ENCODE measurements around the gene PVALEF.
"Not testable (repeated sequence)": the region's sequence is repeated elsewhere in the genome, so short reads cannot be mapped to it uniquely, and the experiment has no call there.

The PVALEF gene

DNA sequence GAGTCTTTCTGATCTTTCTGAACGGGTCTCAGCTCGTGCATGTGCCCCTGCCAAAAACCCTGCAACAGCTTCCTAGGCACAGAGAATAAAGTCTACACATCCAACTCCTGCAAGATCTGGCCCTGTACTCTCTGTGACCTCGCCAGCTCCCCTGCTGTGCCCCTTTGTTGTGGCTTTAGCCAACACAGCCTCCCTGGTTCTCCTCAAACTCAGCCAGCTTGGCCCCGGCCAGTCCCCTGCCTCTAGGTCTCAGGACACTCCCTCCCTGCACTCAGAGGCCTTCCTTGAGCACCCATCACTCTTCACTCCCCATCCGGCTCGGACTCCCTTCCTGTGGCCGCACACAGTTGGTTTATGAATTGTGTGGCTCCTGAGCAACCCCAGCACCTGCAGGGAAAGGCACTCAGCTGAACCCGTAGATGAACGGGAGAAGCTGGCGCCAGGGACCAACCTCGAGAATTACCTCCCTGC, 56.1 kb downstream of the PVALEF start:
- Mint-ChIP-seq H3K9me3 (no peaks in the 10 kb centered on the region), H3K4me1 (peaks cover 13 to 23% of the 10 kb centered on the region in 2 donors), H3K27ac (no peak overlapping the region), H3K36me3 (peaks cover 14 to 19% of the 10 kb centered on the region in 2 donors), H3K27me3 (no peaks in the 10 kb centered on the region), H3K4me3 (peak overlapping the region in 1 of 2 donors; percentile 88)
- DNase-seq (no peak), ATAC-seq (replicated peaks) (no peak)

- H3K36me3 Mint-ChIP-seq: peaks cover 8 to 13% of the 10 kb centered on the region in 2 donors
- H3K9me3 Mint-ChIP-seq: no peaks in the 10 kb centered on the region
- peaks cover 13 to 23% of the 10 kb centered on the region in 2 donors for H3K4me1 Mint-ChIP-seq
- no peaks in the 10 kb centered on the region for H3K27me3 Mint-ChIP-seq
- ATAC-seq (replicated peaks) (no peak), DNase-seq (no peak)
- H3K27ac Mint-ChIP-seq: peak overlapping the region; percentile 25
- H3K4me3 Mint-ChIP-seq: peak overlapping the region; percentile 64 to 88
Observed at GRCh38 chr17:81221842-81222619, 56.7 kb downstream of the PVALEF start.

DNA sequence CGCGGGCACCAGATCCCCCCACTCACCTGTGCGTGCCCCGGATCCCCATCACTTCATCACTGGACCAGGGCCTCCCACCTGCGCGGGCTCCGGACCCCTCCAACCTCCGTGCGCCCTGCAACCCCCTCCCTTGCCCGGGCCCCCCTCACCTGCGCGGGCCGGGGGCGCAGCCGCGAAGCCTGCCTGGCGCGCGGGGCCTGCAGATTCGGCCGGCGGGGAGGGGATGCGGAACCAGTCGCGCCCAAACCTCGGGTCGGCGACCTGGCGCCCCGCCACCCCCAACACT, 57.3 kb downstream of the PVALEF start:
- peaks cover 14 to 26% of the 10 kb centered on the region in 2 donors for H3K4me1 Mint-ChIP-seq
- no peaks in the 10 kb centered on the region for H3K27me3 Mint-ChIP-seq
- ATAC-seq (replicated peaks) (peak; percentile 1 to 5), DNase-seq (no peak)
- H3K4me3 Mint-ChIP-seq: peak overlapping the region; percentile 79 to 88
- H3K27ac Mint-ChIP-seq: no peak overlapping the region
- H3K9me3 Mint-ChIP-seq: no peaks in the 10 kb centered on the region
- H3K36me3 Mint-ChIP-seq: peaks cover 7 to 13% of the 10 kb centered on the region in 2 donors

GRCh38 chr17:81222906-81223761, 57.8 kb downstream of the PVALEF start, which contains the start of gene CEP131:
Gene CEP131, minus strand, starts transcription at chr17:81222965. Its CDS starts 2,909 bp downstream, at chr17:81220056.
- Mint-ChIP-seq H3K4me3 (peak within 1 kb of the TSS; percentile 84 to 88), H3K36me3 (peaks cover 10% of the 10 kb centered on the region in 2 donors), H3K4me1 (peaks cover 17 to 32% of the 10 kb centered on the region in 2 donors), H3K27ac (peak within 1 kb of the TSS; percentile 96), H3K27me3 (no peaks in the 10 kb centered on the region), H3K9me3 (no peaks in the 10 kb centered on the region)
- DNase-seq: peak; percentile 99
- peak; percentile 95 for ATAC-seq (replicated peaks)

- Mint-ChIP-seq H3K27ac (peak overlapping the region; percentile 96), H3K4me1 (peaks cover 22 to 38% of the 10 kb centered on the region in 2 donors)
Observed at GRCh38 chr17:81223762-81224130, 58.4 kb downstream of the PVALEF start.

GRCh38 chr17:81227630-81228029, 62.3 kb downstream of the PVALEF start:
- H3K4me3 Mint-ChIP-seq; DNase-seq; H3K27ac Mint-ChIP-seq; ATAC-seq (replicated peaks); H3K9me3 Mint-ChIP-seq; H3K27me3 Mint-ChIP-seq: not testable (repeated sequence)
- H3K4me1 Mint-ChIP-seq: peaks cover 26 to 36% of the 10 kb centered on the region in 2 donors
- peaks cover 18 to 24% of the 10 kb centered on the region in 2 donors for H3K36me3 Mint-ChIP-seq

More at GRCh38 chr17:81223762-81224130, 58.4 kb downstream of the PVALEF start:
- Mint-ChIP-seq H3K4me3 (peak overlapping the region; percentile 84 to 88), H3K27me3 (no peaks in the 10 kb centered on the region), H3K36me3 (peaks cover 10 to 12% of the 10 kb centered on the region in 2 donors), H3K9me3 (no peaks in the 10 kb centered on the region)
- ATAC-seq (replicated peaks) (peak; percentile 21 to 22), DNase-seq (no peak)

GRCh38 chr17:81228420-81228819, 63.1 kb downstream of the PVALEF start:
- H3K27ac Mint-ChIP-seq: peak overlapping the region; percentile 73
- H3K27me3 Mint-ChIP-seq: no peaks in the 10 kb centered on the region
- H3K9me3 Mint-ChIP-seq: no peaks in the 10 kb centered on the region
- ATAC-seq (replicated peaks): peak; percentile 87 to 89
- peak; percentile 55 for DNase-seq
- H3K4me1 Mint-ChIP-seq: peaks cover 25 to 33% of the 10 kb centered on the region in 2 donors
- no peak overlapping the region for H3K4me3 Mint-ChIP-seq
- H3K36me3 Mint-ChIP-seq: peaks cover 18 to 24% of the 10 kb centered on the region in 2 donors

DNA sequence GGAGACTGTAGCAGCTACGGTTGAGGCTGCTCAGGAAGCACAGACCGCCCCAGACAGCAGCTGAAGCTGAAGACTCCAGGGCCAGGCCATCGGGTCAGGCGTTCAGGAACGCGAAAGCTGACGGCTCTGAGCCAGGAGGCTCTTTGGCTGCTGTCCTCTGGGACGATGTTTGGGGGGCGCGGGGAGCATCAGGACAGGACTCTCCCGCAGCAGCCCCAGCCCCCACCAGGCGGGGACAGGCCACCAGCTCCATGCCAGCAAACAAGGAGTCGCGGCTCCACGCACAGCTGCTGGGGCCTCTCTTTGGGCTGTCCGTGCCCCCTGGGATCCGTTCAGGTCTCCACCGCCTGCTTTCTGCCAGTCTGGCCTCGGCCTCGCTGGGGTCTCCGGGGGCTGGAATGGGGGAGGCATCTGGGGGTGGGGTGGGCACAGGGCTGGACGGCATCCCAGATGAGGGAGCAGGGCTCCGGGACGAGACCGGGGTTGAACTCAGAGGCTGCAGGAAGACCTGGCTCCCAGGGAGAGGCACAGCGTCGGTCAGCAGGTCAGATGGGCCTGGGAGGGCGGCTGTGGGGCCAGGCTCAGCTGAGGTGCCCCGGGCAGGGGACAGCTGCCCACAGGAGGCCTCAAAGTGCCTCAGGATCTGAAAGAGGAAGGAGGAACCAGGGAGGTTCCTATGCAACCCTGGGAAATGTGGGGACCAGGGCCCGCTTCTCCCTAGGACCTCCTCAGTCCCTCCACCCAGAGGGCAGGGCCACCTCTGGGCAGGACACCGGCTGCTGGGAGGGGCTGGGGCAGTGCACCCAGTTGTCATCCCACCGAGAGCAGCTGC, 63.7 kb downstream of the PVALEF start:
- Mint-ChIP-seq H3K27me3 (no peaks in the 10 kb centered on the region), H3K9me3 (no peaks in the 10 kb centered on the region), H3K27ac (peak overlapping the region; percentile 73), H3K4me1 (peaks cover 20 to 27% of the 10 kb centered on the region in 2 donors), H3K4me3 (no peak overlapping the region), H3K36me3 (peaks cover 18 to 24% of the 10 kb centered on the region in 2 donors)
- ATAC-seq (replicated peaks) (peak; percentile 26 to 28), DNase-seq (no peak)

GRCh38 chr17:81229666-81229920, 64.3 kb downstream of the PVALEF start:
- Mint-ChIP-seq H3K36me3 (peaks cover 23 to 26% of the 10 kb centered on the region in 2 donors), H3K27ac (peak overlapping the region; percentile 75), H3K27me3 (no peaks in the 10 kb centered on the region), H3K4me1 (peaks cover 22 to 29% of the 10 kb centered on the region in 2 donors), H3K9me3 (no peaks in the 10 kb centered on the region), H3K4me3 (no peak overlapping the region)
- DNase-seq (no peak), ATAC-seq (replicated peaks) (no peak)

DNA sequence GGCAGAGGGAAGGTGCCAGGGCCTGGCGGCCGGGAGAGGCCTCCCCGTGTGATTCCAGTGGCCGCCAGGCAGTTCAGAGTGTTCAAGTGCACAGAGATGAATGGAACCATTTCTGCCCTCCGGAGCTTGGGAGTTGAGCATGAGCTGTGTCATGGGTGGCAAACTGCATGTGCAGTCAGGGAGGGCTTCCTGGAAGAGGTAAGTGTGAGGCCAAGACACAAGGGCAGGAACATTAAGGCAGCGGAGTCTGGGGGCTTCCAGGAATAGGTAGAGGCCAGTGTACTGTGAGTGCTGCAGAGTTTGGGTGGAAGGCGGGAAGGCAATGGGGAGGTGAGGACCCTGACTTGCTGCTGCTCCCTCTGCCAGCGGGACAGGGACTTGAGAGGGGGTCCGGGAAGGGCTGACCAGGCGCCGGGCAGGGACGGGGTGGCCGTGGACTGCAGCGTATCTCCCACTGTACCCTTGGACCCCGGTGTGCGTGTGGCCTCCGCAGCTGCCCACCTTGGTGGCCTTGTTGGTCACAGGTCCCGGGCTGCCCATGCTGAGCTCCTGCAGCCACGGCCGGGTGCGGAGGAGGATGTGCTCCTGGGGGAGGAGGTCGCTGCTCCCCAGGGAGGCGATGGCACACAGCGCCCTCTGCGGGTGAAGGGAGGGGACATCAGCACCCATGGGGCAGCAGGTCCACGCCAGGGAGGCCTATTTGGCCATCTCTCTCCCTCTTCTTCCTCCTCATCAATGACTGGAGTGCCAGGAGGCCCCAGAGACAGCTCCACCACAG, 64.9 kb downstream of the PVALEF start:
- Mint-ChIP-seq H3K27ac (no peak overlapping the region), H3K36me3 (peaks cover 27 to 32% of the 10 kb centered on the region in 2 donors), H3K4me1 (peaks cover 28 to 36% of the 10 kb centered on the region in 2 donors), H3K9me3 (no peaks in the 10 kb centered on the region), H3K27me3 (no peaks in the 10 kb centered on the region), H3K4me3 (no peak overlapping the region)
- ATAC-seq (replicated peaks) (no peak), DNase-seq (no peak)

GRCh38 chr17:81231121-81231645, 65.9 kb downstream of the PVALEF start:
- DNase-seq (no peak), ATAC-seq (replicated peaks) (no peak)
- Mint-ChIP-seq H3K27ac (peak overlapping the region; percentile 16), H3K4me3 (no peak overlapping the region), H3K36me3 (peaks cover 28 to 35% of the 10 kb centered on the region in 2 donors), H3K27me3 (no peaks in the 10 kb centered on the region), H3K4me1 (peaks cover 30 to 40% of the 10 kb centered on the region in 2 donors), H3K9me3 (no peaks in the 10 kb centered on the region)

DNA sequence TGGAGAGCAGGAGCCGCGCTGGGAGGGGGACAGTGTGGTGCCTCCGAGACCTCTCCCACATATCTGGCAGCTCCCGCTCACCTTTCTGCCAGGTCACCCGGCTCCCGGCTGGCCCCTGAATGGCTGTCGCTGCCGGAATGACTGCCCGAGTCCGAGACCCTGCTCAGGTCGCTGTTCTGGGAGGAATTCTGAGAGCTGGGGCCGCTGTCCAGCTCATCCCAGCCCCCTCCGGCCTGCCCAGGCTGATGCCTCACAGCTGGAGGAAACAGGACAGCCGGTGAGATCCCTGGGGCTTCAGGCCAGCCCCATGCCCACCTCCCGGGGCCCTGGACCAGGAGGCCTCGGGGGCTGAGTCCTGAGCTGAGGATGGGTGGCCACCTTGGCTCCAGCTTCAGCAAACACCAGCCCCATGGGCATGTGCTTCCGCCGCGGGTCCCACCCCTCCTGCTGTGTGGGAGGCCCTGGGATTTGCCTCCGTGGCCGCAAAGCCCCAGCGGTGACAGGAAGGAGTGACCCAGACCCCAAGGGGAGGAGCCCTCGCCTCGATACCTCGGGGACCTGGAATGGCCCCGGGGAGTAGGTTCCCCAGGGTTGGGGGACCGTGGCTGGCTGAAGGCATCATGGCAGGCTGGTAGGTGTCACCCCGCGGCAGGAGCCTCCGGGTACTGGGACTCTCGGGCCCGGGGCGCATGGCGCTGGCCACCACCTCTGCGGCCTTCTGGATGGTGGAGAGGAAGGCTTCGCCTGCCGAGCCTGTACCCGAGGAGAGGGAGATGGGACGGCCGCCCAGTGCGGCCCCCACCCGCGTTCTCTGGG, 66.7 kb downstream of the PVALEF start:
- no peaks in the 10 kb centered on the region for H3K9me3 Mint-ChIP-seq
- no peak for DNase-seq
- no peak overlapping the region for H3K27ac Mint-ChIP-seq
- peaks cover 31 to 47% of the 10 kb centered on the region in 2 donors for H3K4me1 Mint-ChIP-seq
- peaks cover 28 to 37% of the 10 kb centered on the region in 2 donors for H3K36me3 Mint-ChIP-seq
- no peaks in the 10 kb centered on the region for H3K27me3 Mint-ChIP-seq
- no peak for ATAC-seq (replicated peaks)
- no peak overlapping the region for H3K4me3 Mint-ChIP-seq
